GM13977 (cell line): ENCODE measurements around the gene SUSD6.

Source experiments
- DNase-seq: peaks from one replicate; pipeline ENCODE4 v3.0.0; 2012; ENCODE audit warnings: low spot score
- in situ Hi-C: fragments of 300-500 bp; cut with MboI; formaldehyde crosslinking; loops from one replicate; pipeline ENCODE4 v1.12.0; 2022; ENCODE audit warnings: low sequenced_read_pairs, low pct_unique_long_range_greater_than_20kb, mixed read lengths, inconsistent platforms; ENCODE audit not compliant: unreplicated experiment
- TF ChIP-seq, protein P1 (sequence below): IDR thresholded peaks from 2 replicates; pipeline ENCODE4 v1.5.1; 2012; ENCODE audit warnings: mild to moderate bottlenecking, control low read depth; ENCODE audit not compliant: insufficient read depth; ENCODE audit errors: extremely low read depth, missing control alignments

SUSD6 gene

DNA sequence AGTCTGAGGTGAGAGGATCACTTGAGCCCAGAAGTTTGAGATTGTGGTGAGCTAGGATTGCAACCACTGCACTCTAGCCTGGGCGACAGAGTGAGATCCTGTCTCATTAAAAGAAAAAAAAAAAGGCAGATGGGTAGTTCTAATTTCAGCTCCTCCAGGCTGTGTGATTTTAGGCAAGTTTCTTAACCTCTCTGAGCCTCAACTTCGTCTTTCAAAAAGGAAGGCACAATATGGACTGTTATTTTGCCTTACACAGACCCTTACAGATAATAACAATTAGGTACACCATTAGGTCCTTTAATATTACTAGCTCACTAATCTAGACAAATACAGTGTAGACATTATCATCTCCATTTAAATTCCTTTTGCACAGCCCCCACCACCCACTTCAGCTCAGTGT lies 31.9 kb upstream of the SUSD6 start:
- DNase-seq: no peak
- in situ Hi-C loops: loop anchor here (25.0 kb wide), 1 partner anchor 458 kb away; no protein-coding TSS in a partner anchor
- TF ChIP-seq, protein P1, sequence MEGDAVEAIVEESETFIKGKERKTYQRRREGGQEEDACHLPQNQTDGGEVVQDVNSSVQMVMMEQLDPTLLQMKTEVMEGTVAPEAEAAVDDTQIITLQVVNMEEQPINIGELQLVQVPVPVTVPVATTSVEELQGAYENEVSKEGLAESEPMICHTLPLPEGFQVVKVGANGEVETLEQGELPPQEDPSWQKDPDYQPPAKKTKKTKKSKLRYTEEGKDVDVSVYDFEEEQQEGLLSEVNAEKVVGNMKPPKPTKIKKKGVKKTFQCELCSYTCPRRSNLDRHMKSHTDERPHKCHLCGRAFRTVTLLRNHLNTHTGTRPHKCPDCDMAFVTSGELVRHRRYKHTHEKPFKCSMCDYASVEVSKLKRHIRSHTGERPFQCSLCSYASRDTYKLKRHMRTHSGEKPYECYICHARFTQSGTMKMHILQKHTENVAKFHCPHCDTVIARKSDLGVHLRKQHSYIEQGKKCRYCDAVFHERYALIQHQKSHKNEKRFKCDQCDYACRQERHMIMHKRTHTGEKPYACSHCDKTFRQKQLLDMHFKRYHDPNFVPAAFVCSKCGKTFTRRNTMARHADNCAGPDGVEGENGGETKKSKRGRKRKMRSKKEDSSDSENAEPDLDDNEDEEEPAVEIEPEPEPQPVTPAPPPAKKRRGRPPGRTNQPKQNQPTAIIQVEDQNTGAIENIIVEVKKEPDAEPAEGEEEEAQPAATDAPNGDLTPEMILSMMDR: no peak

DNA sequence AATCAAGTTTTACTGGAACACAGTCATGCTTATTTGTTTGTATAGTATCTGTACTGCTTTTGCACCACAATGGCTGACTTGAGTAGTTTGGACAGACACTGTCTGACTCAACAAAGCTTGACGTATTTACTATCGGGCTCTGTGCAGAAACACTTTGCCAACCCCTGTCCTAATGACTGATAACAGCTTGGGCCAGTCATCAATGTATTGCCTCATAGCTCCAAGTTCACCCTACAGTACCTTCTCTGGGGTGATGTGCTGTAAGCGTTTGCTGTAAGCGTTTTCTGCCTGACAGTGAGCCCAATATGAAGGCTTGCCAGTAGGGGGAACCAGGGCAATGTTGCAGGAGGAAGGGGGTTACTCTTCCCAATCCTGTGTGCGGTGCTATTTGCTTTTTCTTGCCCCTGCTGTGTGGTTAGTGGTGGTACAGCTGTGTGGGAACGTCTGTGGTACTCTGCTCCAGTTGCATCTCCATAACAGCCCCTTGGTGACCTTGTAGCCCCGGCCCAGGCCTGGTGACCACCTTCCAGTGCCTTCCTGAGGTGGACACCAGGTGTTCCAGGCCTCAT lies 31.3 kb upstream of the SUSD6 start:
- TF ChIP-seq, protein P1: peak; percentile 38
- in situ Hi-C loops: loop anchor here (25.0 kb wide), 1 partner anchor 457 kb away; no protein-coding TSS in a partner anchor
- no peak for DNase-seq

DNA sequence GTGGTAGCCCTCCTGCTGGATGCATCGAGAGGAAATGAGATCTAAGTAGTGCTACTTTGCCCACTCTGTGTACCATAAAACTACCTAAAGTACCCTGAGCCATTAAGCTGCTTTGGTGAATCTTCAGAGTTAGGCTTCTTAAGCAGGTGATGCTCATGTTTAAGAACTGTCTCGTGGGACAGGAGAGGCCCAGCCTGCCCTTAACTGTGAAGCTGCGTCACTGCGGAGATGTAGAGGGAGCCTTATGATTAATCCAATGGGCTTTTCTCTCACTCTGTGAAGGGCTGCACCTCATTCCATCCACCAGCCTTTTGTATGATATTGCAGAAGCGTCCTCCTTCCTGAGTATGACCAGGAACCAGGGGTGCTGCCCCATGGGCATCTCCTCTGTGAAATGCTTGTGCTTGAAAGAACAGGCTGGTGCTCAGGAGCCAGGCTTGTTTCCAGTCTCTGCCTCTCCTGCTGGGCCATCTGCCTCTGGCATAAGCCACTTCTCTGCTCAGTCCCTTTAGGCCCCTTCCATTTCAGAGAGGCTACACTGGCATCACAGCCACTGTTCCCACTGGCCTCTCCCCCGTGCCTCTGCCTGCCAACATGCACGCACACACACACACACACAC lies 30.0 kb upstream of the SUSD6 start:
- in situ Hi-C loops: loop anchor here (25.0 kb wide), 1 partner anchor 456 kb away; no protein-coding TSS in a partner anchor
- no peak for DNase-seq
- TF ChIP-seq, protein P1: no peak

DNA sequence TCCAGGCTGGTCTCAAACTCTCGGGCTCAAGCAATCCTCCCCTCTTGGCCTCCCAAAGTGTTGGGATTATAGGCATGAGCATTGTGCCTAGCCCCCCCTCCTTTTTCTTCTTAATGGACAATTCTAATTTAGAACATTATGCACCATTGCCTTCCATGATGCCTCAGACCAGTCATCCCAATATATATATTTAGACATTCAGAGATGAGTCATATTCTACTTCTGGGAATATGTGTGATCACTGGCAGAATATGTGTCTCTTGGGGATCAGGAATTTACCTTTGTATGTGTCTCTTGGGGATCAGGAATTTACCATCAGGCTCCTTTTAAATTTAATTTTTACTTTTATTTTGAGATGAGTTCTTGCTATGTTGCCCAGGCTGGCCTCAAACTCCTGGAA lies 29.2 kb upstream of the SUSD6 start:
- TF ChIP-seq, protein P1: no peak
- in situ Hi-C loops: loop anchor here (25.0 kb wide), 1 partner anchor 455 kb away; no protein-coding TSS in a partner anchor

DNA sequence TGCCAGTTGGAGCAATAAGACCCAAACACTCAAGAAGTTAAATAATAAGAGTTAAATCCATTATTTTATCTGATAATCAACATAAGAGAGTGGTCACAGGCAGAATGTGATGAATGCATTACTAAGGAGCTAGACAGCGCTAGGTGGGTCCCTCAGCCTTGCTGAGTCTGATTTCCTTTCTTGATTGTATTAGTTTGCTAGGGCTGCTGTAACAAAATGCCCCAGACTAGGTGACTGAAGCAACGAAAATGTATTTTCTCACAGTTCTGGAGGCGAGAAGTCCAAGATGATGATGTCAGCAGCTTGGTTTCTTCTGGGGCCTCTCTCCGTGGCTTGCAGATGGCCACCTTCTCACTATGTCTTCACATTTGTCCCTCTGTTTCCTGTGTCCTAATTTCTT lies 28.6 kb upstream of the SUSD6 start:
- TF ChIP-seq, protein P1: no peak
- DNase-seq: no peak
- in situ Hi-C loops: loop anchor here (25.0 kb wide), 1 partner anchor 454 kb away; no protein-coding TSS in a partner anchor

More for the DNA sequence above, 29.2 kb upstream of the SUSD6 start:
- DNase-seq: no peak

DNA sequence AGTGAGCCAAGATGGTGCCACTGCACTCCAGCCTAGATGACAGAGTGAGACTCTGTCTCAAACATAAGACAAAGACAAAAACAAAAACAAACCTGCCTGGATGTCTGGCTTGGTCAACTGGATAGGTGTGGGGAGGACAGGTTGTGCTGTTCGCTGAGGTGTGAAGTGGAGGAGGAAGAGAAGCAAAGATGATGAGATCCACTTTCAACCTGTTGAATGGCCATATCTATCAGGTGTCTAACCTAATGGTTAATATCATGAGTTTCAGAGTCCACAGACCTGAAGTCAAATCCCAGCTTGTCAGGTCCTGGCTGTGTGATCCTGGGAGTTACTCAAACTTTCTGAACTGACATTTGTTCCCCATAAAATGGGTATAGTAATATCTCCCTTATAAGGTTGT lies 27.0 kb upstream of the SUSD6 start:
- TF ChIP-seq, protein P1: no peak
- in situ Hi-C loops: loop anchor here (25.0 kb wide), 1 partner anchor 453 kb away; no protein-coding TSS in a partner anchor
- no peak for DNase-seq
